Transverse colon (tissue), 4 donors: ENCODE measurements around the gene PPP3CA.

Experiments used
- CTCF ChIP-seq, 5 experiments: fragments of 200-600 bp in 3 of 5; fragments of 450-650 bp in 2 of 5; sonication (generic) in 3 of 5; IDR thresholded peaks; 1 replicate in 2 of 5; 2 replicates in 3 of 5; pipeline ENCODE4 v1.5.1; 2016 to 2017; ENCODE audit warnings: antibody characterized with exemption in 5 of 5, inconsistent platforms in 3 of 5, mild to moderate bottlenecking in 2 of 5, moderate library complexity in 1 of 5
- POLR2AphosphoS5 ChIP-seq, 3 donors: sonication (generic); formaldehyde crosslinking; IDR thresholded peaks; one replicate each; pipeline ENCODE4 v1.6.1; 2016; ENCODE audit warnings: antibody characterized with exemption in 3 of 3

- no peak for TF ChIP-seq CTCF (IDR thresholded peaks at IDR 0.05)
- TF ChIP-seq POLR2AphosphoS5 (IDR thresholded peaks at IDR 0.05) = no peak
Observed at GRCh38 chr4:101147283-101147682, 200.0 kb downstream of the PPP3CA start.
